Dedifferentiated amniotic fluid mesenchymal stem cell (primary cell): ENCODE results near the gene TESK1.

Experiments
- DNase-seq: peaks from one replicate; pipeline ENCODE4 v3.0.0-alpha.2; 2016; ENCODE audit errors: extremely low spot score

The TESK1 gene

GRCh38 chr9:35646533-35647265 lies 41.6 kb downstream of the TESK1 start:
- peak; percentile 92 for DNase-seq

- DNase-seq, result no peak
Observed at GRCh38 chr9:35649431-35650340, 44.6 kb downstream of the TESK1 start.

GRCh38 chr9:35650341-35651158 lies 45.5 kb downstream of the TESK1 start, which contains the start of gene SIT1:
Gene SIT1 (minus strand): TSS chr9:35650931. CDS start chr9:35650853, 78 bp downstream.
- DNase-seq, result no peak

- no peak for DNase-seq
Observed at GRCh38 chr9:35651956-35652828, 47.1 kb downstream of the TESK1 start.

- no peak for DNase-seq
Observed at GRCh38 chr9:35652829-35653209, 47.8 kb downstream of the TESK1 start.

- DNase-seq, result no peak
Observed at GRCh38 chr9:35653611-35654010, 48.5 kb downstream of the TESK1 start.

- no peak for DNase-seq
Observed at GRCh38 chr9:35656348-35656747, 51.3 kb downstream of the TESK1 start.

- no peak for DNase-seq
Observed at GRCh38 chr9:35656831-35657545, 51.9 kb downstream of the TESK1 start.

GRCh38 chr9:35657546-35658136 lies 52.6 kb downstream of the TESK1 start, which contains the start of gene RMRP:
Gene RMRP (minus strand): TSS chr9:35658019.
- DNase-seq, result peak; percentile 99

- peak; percentile 72 for DNase-seq
Observed at GRCh38 chr9:35658137-35658967, 53.3 kb downstream of the TESK1 start, which contains the start of gene CCDC107. Gene CCDC107 (plus strand): TSS chr9:35658292. CDS start chr9:35658380, 88 bp downstream.

GRCh38 chr9:35658968-35659220 lies 53.8 kb downstream of the TESK1 start:
- no peak for DNase-seq

GRCh38 chr9:35659340-35659739 lies 54.3 kb downstream of the TESK1 start:
- DNase-seq, result no peak
